A673 (cell line): ENCODE results near the gene FAIM2. TPM values are rescaled to one million over a fixed set of nuclear protein-coding genes. Genes with fewer than 3 reads are reported as not detected.

Experiments used
- BruUV-seq: library from RNA; stranded (reverse); fragments of 400-500 nt; replicated peaks from 2 replicates; lab custom pipeline; 2021; lab: Mats Ljungman, UMichigan
- CTCF ChIA-PET: fragments of 300-600 bp; sonication (Branson Sonifier 250); formaldehyde crosslinking; loops from one replicate; lab custom pipeline; 2022; ENCODE audit warnings: antibody characterized with exemption; lab: Charles Lee
- POLR2A ChIA-PET: fragments of 300-600 bp; sonication (Branson Sonifier 250); formaldehyde crosslinking; loops from one replicate; lab custom pipeline; 2022; ENCODE audit warnings: antibody characterized with exemption; ENCODE audit not compliant: low non-redundant PET; lab: Charles Lee
- DNase-seq: peaks from one replicate; pipeline ENCODE4 v3.0.0-alpha.2; 2015; ENCODE audit warnings: low spot score
- H3K27ac ChIP-seq: fragments of 200-600 bp; sonication (generic); 2 replicates; pipeline ENCODE4 v1.5.1; 2016; ENCODE audit warnings: mixed run types, low read depth, mild to moderate bottlenecking, mixed read lengths, antibody characterized with exemption, low read length; ENCODE audit not compliant: poor library complexity, severe bottlenecking
- H3K27me3 ChIP-seq: fragments of 200-600 bp; sonication (generic); replicated peaks from 2 replicates; pipeline ENCODE4 v1.6.1; 2017; ENCODE audit warnings: mixed run types, low read depth, mild to moderate bottlenecking, mixed read lengths, antibody characterized with exemption, low read length; ENCODE audit not compliant: insufficient read depth, poor library complexity
- H3K36me3 ChIP-seq: fragments of 200-600 bp; sonication (generic); 2 replicates; pipeline ENCODE4 v1.6.1; 2016; ENCODE audit warnings: mixed run types, mild to moderate bottlenecking, mixed read lengths, antibody characterized with exemption, low read length; ENCODE audit not compliant: insufficient read depth, poor library complexity, severe bottlenecking
- H3K4me1 ChIP-seq: fragments of 200-600 bp; sonication (generic); 2 replicates; pipeline ENCODE4 v1.6.1; 2017; ENCODE audit warnings: mixed run types, mild to moderate bottlenecking, mixed read lengths, antibody characterized with exemption, low read length; ENCODE audit not compliant: insufficient read depth, poor library complexity, severe bottlenecking
- H3K4me3 ChIP-seq: fragments of 200-600 bp; sonication (generic); 2 replicates; pipeline ENCODE4 v1.5.1; 2016; ENCODE audit warnings: low read depth, mixed run types, mild to moderate bottlenecking, mixed read lengths, low read length; ENCODE audit not compliant: poor library complexity, severe bottlenecking
- H3K9me3 ChIP-seq: fragments of 200-600 bp; sonication (generic); 2 replicates; pipeline ENCODE4 v1.6.1; 2016; ENCODE audit warnings: mixed run types, low read depth, mild to moderate bottlenecking, mixed read lengths, antibody characterized with exemption, low read length; ENCODE audit not compliant: poor library complexity, severe bottlenecking
- CTCF ChIP-seq: fragments of 300-800, 200-600 bp; sonication (generic); conservative IDR thresholded peaks from 2 replicates; pipeline ENCODE4 v1.5.1; 2017; ENCODE audit warnings: low read depth, mild to moderate bottlenecking, antibody characterized with exemption, low read length, moderate library complexity, mixed read lengths
- EZH2 ChIP-seq: fragments of 200-600 bp; sonication (generic); IDR thresholded peaks from 2 replicates; pipeline ENCODE4 v1.6.1; 2017; ENCODE audit warnings: borderline replicate concordance, low read depth, mild to moderate bottlenecking, mixed read lengths, antibody characterized with exemption, low read length; ENCODE audit not compliant: poor library complexity, severe bottlenecking
- intact Hi-C: fragments of 100-400 bp; cut with micrococcal nuclease; formaldehyde crosslinking; loops from one replicate; pipeline ENCODE4 v1.10.0; 2022; ENCODE audit not compliant: unreplicated experiment
- total RNA-seq: library from RNA; stranded (reverse); gene quantifications from 2 replicates; pipeline ENCODE4 v1.2.3, GENCODE V29; 2021

FAIM2 gene
- total RNA-seq, 1 experiment from 2014 or later, result not detected

GRCh38 chr12:49868952-49869815 is 34.5 kb downstream of the FAIM2 start:
- peak; percentile 71 for DNase-seq
- Histone ChIP-seq H3K4me1 (peaks cover 7% of the 10 kb centered on the region), H3K9me3 (no peaks in the 10 kb centered on the region), H3K36me3 (no peaks in the 10 kb centered on the region), H3K4me3 (no peak overlapping the region), H3K27ac (no peak overlapping the region), H3K27me3 (no peaks in the 10 kb centered on the region)
- no TSS peak for BruUV-seq
- no peak for TF ChIP-seq CTCF
- TF ChIP-seq EZH2, result no peak
- POLR2A ChIA-PET, result no interaction called here
- CTCF ChIA-PET, result interaction anchor here (0.6 to 1.3 kb wide), 4 partner anchors 76 to 201 kb away, joined by 3 to 4 read pairs (median 3); no protein-coding TSS in a partner anchor
- intact Hi-C loops, result loop anchor here (5.0 kb wide), 1 partner anchor 78 kb away; no protein-coding TSS in a partner anchor

GRCh38 chr12:49868449-49868848 is 35.3 kb downstream of the FAIM2 start:
- H3K4me1 ChIP-seq, result peaks cover 7% of the 10 kb centered on the region
- POLR2A ChIA-PET, result no interaction called here
- H3K4me3 ChIP-seq, result no peak overlapping the region
- TF ChIP-seq EZH2, result no peak
- TF ChIP-seq CTCF, result no peak
- no peaks in the 10 kb centered on the region for H3K27me3 ChIP-seq
- H3K27ac ChIP-seq, result no peak overlapping the region
- intact Hi-C loops, result loop anchor here (5.0 kb wide), 1 partner anchor 79 kb away; no protein-coding TSS in a partner anchor
- no peaks in the 10 kb centered on the region for H3K36me3 ChIP-seq
- no peaks in the 10 kb centered on the region for H3K9me3 ChIP-seq
- CTCF ChIA-PET, result interaction anchor here (1.0 to 1.3 kb wide), 2 partner anchors 77 to 115 kb away, joined by 3 to 4 read pairs; no protein-coding TSS in a partner anchor
- no TSS peak for BruUV-seq
- DNase-seq, result no peak

- POLR2A ChIA-PET, result no interaction called here
- no TSS peak for BruUV-seq
- Histone ChIP-seq H3K4me1 (peaks cover 7% of the 10 kb centered on the region), H3K9me3 (no peaks in the 10 kb centered on the region), H3K36me3 (no peaks in the 10 kb centered on the region), H3K27ac (no peak overlapping the region), H3K27me3 (no peaks in the 10 kb centered on the region), H3K4me3 (no peak overlapping the region)
- DNase-seq, result no peak
- CTCF ChIA-PET, result interaction anchor here (0.6 to 1.6 kb wide), 2 partner anchors 99 to 379 kb away, joined by 4 read pairs; no protein-coding TSS in a partner anchor
- no peak for TF ChIP-seq EZH2
- no peak for TF ChIP-seq CTCF
- intact Hi-C loops, result loop anchor here (5.0 kb wide), 1 partner anchor 80 kb away; no protein-coding TSS in a partner anchor
Measured at GRCh38 chr12:49867570-49868341, 35.9 kb downstream of the FAIM2 start.
